Activated CD4-positive, alpha-beta T cell treated with anti-CD3 and anti-CD28 coated beads for 24 hours (primary cell): Measurements from ENCODE around the gene TMLHE.
"Not testable (repeated sequence)": the region's sequence is repeated elsewhere in the genome, so short reads cannot be mapped to it uniquely, and the experiment has no call there.

Experiments used
- DNase-seq, 2 donors: peaks; one replicate each; pipeline ENCODE4 v3.0.0-alpha.2; 2020; ENCODE audit warnings: low read depth in 2 of 2

The TMLHE gene

GRCh38 chrX:155495134-155495533 lies 117.6 kb downstream of the TMLHE start:
- DNase-seq: not testable (repeated sequence)

GRCh38 chrX:155491421-155491820 lies 121.3 kb downstream of the TMLHE start:
- not testable (repeated sequence) for DNase-seq

GRCh38 chrX:155477136-155477535 lies 135.6 kb downstream of the TMLHE start:
- DNase-seq: not testable (repeated sequence)

- DNase-seq: not testable (repeated sequence)
Measured at GRCh38 chrX:155466269-155466938, 146.3 kb downstream of the TMLHE start.

GRCh38 chrX:155460501-155460900 lies 152.3 kb downstream of the TMLHE start:
- not testable (repeated sequence) for DNase-seq

- DNase-seq: not testable (repeated sequence)
Measured at GRCh38 chrX:155458471-155458870, 154.3 kb downstream of the TMLHE start, which contains the start of gene F8A3. F8A3 (minus strand) TSS chrX:155458620; CDS start chrX:155458600, 20 bp downstream.

- DNase-seq: not testable (repeated sequence)
Measured at GRCh38 chrX:155457761-155458447, 154.8 kb downstream of the TMLHE start.

GRCh38 chrX:155441097-155441496 lies 171.7 kb downstream of the TMLHE start:
- DNase-seq: no peak
